Fibroblast of the conjunctiva (primary cell): ENCODE results near the gene CTNNA3.
"Not testable (repeated sequence)": the region's sequence is repeated elsewhere in the genome, so short reads cannot be mapped to it uniquely, and the experiment has no call there.

Experiments used
- DNase-seq: peaks from one replicate; pipeline ENCODE4 v3.0.0-alpha.2; 2010; ENCODE audit warnings: low read depth

Gene CTNNA3

GRCh38 chr10:67246066-67246555, 449.9 kb downstream of the CTNNA3 start:
- no peak for DNase-seq

GRCh38 chr10:67242528-67242927, 453.5 kb downstream of the CTNNA3 start:
- DNase-seq = no peak

- DNase-seq = no peak
Observed at GRCh38 chr10:67241451-67241850, 454.5 kb downstream of the CTNNA3 start.

GRCh38 chr10:67239864-67240497, 456.0 kb downstream of the CTNNA3 start:
- no peak for DNase-seq

- DNase-seq = not testable (repeated sequence)
Observed at GRCh38 chr10:67230680-67231500, 465.1 kb downstream of the CTNNA3 start.

- DNase-seq = no peak
Observed at GRCh38 chr10:67225226-67225625, 470.8 kb downstream of the CTNNA3 start.

GRCh38 chr10:67224553-67224952, 471.4 kb downstream of the CTNNA3 start:
- no peak for DNase-seq

GRCh38 chr10:67222934-67223333, 473.1 kb downstream of the CTNNA3 start:
- DNase-seq = no peak

GRCh38 chr10:67221939-67222494, 474.0 kb downstream of the CTNNA3 start:
- DNase-seq = no peak

GRCh38 chr10:67211680-67212079, 484.3 kb downstream of the CTNNA3 start:
- DNase-seq = no peak

- not testable (repeated sequence) for DNase-seq
Observed at GRCh38 chr10:67207923-67208322, 488.1 kb downstream of the CTNNA3 start.

- DNase-seq = no peak
Observed at GRCh38 chr10:67200913-67201564, 495.0 kb downstream of the CTNNA3 start.

- DNase-seq = no peak
Observed at GRCh38 chr10:67175354-67175753, 520.6 kb downstream of the CTNNA3 start.

- no peak for DNase-seq
Observed at GRCh38 chr10:67173787-67174186, 522.2 kb downstream of the CTNNA3 start.

- DNase-seq = no peak
Observed at GRCh38 chr10:67171970-67172369, 524.0 kb downstream of the CTNNA3 start.

GRCh38 chr10:67156239-67156638, 539.8 kb downstream of the CTNNA3 start:
- no peak for DNase-seq

- DNase-seq = no peak
Observed at GRCh38 chr10:67151471-67151870, 544.5 kb downstream of the CTNNA3 start.

- DNase-seq = no peak
Observed at GRCh38 chr10:67144530-67144929, 551.5 kb downstream of the CTNNA3 start.

GRCh38 chr10:67141300-67141699, 554.7 kb downstream of the CTNNA3 start:
- no peak for DNase-seq

GRCh38 chr10:67140641-67141040, 555.4 kb downstream of the CTNNA3 start:
- no peak for DNase-seq

- DNase-seq = no peak
Observed at GRCh38 chr10:67127441-67127840, 568.6 kb downstream of the CTNNA3 start.

- no peak for DNase-seq
Observed at GRCh38 chr10:67119651-67120050, 576.3 kb downstream of the CTNNA3 start.

- DNase-seq = peak; percentile 14
Observed at GRCh38 chr10:67115972-67116371, 580.0 kb downstream of the CTNNA3 start.
